ENCODE measurements around the gene UVSSA.

GRCh38 chr4:1333256-1333655 lies 13.8 kb upstream of the UVSSA start:
- TF ChIP-seq CTCF (IDR thresholded peaks at IDR 0.05) (no peak), TAF1 (IDR thresholded peaks at IDR 0.05; ENCODE audit: borderline replicate concordance, low read depth, low read length) (no peak), JUND (IDR thresholded peaks at IDR 0.05) (no peak), SIN3A (IDR thresholded peaks at IDR 0.05; ENCODE audit: borderline replicate concordance, low read depth, low read length) (no peak), GATA2 (CRISPR knock-in tag; IDR thresholded peaks at IDR 0.05) (no peak), SMC3 (IDR thresholded peaks at IDR 0.05; ENCODE audit: low read depth, low read length) (no peak), PBX3 (IDR thresholded peaks at IDR 0.05) (no peak), MXI1 (IDR thresholded peaks at IDR 0.05; ENCODE audit: low read depth, low read length) (no peak), RAD21 (IDR thresholded peaks at IDR 0.05; ENCODE audit: low read length) (no peak), USF2 (IDR thresholded peaks at IDR 0.05; ENCODE audit: borderline replicate concordance, low read depth, low read length) (no peak), RXRA (IDR thresholded peaks at IDR 0.05; ENCODE audit: borderline replicate concordance, low read depth) (no peak), POLR2AphosphoS5 (IDR thresholded peaks at IDR 0.05; ENCODE audit: low read depth, low read length) (no peak)

Data from SK-N-SH (cell line).